Activated gamma-delta T cell treated with anti-CD3 and anti-CD28 coated beads, Interleukin-2, amount 50 U/mL, for 16 hours (primary cell): ENCODE measurements around the gene NCBP3.
A peak's percentile ranks its signal among the peaks of the same experiment; 100 is the strongest.
"Not testable (repeated sequence)": the region's sequence is repeated elsewhere in the genome, so short reads cannot be mapped to it uniquely, and the experiment has no call there.

Experiments
- DNase-seq: peaks from one replicate; pipeline ENCODE4 v3.0.0-alpha.2; 2020; ENCODE audit warnings: low read depth

Gene NCBP3

DNA sequence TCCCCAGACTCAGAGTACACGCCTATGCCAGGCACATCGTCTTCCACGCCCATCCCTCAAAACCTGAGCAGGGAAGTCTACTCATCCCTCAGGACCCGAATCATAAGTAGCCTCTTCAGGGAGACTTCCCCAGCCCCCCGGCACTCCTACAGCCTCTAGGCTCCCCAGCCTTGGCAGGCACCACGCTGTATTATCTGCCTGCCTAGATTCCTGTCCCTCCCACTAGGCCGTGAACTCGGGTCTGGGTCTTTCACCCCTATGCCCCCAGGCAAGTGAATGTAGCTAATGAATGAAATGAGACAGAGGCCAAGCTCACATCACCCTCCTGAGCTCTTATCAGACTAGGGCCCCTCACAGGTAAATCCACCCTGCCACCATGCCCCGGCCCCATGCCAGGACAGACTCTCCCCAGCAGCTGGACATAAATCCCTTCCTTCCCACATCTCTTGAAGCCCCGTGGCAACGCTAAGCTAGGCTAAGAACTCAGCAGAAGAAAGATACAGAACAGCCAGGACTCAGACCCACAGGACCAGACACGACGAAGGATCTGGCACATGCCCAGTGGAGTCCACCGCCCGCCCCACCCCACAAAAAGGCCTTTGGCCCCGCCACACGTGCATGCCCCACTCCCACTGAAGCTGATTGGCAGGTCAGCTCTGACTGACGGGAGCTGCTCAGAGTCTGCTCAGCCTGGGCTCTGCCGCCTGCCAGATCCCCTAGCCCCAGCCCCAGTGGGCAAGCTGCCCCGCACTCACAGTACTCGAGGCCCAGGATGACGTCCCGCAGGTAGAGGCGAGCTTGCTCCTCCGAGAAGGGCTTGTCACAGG, 33.8 kb upstream of the NCBP3 start:
- no peak for DNase-seq

DNA sequence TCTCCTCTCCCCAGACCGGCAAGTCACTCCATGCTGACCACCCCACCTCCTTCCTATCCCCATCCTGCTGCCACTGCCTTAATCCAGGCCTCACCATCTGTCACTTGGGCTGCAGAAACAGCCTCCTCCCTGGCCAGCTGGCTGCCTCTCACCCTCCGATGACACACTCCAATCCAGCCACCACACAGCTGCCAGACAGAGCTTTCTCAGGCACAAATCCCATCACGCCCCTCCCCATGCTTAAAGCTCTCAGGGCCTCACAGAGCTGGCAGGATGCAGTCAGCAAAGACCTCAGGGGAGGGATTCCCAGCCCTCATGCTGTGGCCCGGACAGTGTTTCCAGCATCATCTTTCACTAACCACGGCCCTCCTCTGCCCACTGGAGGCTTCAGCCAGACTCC, 33.1 kb upstream of the NCBP3 start:
- no peak for DNase-seq

DNA sequence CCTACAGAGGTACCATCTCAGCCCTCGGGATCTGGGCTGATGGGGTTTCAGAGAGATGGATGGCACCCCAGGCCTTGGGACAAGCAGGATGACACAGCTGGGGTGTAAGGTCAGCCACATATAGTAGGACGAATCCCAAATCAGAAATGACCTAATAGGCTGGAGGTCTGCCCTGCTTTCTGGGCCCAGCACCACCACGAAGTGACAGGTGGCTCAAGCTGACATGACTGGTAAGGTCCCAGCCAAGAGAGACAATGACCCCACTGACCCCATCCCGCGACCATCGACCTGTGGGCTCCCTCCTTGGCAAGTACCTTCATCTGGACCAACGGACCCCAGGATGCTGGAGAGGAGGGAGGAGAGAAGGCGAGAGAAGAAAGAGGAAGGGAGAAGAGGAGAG, 31.2 kb upstream of the NCBP3 start:
- no peak for DNase-seq

- no peak for DNase-seq
Measured at GRCh38 chr17:3875317-3875716, 29.3 kb upstream of the NCBP3 start.

DNA sequence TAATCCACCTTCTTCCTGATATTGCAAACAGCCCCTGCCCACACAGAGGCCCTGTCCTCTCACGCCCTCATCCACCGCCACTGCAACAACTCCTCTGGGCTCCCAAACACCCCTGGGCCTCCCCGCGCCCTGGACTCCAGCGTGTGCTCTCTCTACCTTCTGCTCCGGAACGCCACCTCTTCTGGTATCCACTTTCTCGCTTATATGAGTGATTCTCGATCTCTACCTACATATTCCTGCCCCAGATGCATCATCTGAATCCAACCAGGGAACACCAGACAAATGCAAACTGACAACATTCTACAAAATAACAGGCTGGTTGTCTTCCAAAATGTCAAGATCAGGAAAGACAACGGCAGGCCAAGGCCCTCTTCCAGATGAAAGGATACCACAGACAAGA, 27.8 kb upstream of the NCBP3 start:
- no peak for DNase-seq

- DNase-seq: peak; percentile 3
Measured at GRCh38 chr17:3870871-3871306, 24.8 kb upstream of the NCBP3 start.

GRCh38 chr17:3867606-3868005, 21.6 kb upstream of the NCBP3 start:
- DNase-seq: no peak

GRCh38 chr17:3867106-3867505, 21.1 kb upstream of the NCBP3 start:
- no peak for DNase-seq

DNA sequence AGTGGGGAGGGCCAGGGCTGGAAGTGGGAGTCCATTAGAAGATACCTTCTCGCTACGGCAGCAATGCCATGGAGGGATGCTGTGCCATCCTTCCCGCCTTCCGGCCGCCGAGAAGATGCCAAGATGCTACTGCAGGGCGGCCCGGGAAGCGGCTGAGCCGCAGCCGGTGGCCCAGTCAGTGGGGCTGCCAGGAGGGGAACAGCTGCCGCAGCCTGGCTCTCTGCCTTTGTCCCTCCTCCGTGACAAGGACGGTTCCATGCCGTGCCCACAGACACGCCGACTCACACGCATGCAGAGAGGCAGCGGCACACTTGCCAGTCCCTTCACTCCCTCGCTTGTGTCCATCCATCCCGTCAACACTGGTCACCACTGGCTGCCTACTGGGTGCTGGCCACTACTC, 20.2 kb upstream of the NCBP3 start:
- DNase-seq: no peak

DNA sequence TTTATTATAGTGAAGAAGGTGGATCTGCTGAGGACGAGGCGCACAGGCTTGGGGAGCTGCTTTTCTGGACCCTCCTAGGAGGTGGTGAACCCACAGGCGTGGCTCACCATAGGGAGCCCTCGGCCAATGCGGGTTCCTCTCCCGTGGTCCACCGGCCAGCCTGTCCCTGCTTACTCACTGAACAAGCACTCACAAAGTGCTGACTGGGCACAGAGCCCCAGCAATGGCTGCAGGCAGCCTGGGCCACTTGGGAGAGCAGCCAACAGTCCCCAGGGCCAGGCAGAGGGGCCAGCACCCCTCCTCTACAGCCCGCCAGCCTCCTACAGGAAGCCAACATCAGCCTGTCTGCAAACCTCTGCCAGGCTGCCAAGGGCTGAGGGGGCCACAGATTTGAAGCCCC, 19.1 kb upstream of the NCBP3 start:
- no peak for DNase-seq

GRCh38 chr17:3864534-3864933, 18.5 kb upstream of the NCBP3 start:
- DNase-seq: no peak

GRCh38 chr17:3861761-3862681, 16.0 kb upstream of the NCBP3 start:
- no peak for DNase-seq

GRCh38 chr17:3860939-3861700, 15.1 kb upstream of the NCBP3 start:
- no peak for DNase-seq

GRCh38 chr17:3859940-3860339, 13.9 kb upstream of the NCBP3 start:
- DNase-seq: no peak

DNA sequence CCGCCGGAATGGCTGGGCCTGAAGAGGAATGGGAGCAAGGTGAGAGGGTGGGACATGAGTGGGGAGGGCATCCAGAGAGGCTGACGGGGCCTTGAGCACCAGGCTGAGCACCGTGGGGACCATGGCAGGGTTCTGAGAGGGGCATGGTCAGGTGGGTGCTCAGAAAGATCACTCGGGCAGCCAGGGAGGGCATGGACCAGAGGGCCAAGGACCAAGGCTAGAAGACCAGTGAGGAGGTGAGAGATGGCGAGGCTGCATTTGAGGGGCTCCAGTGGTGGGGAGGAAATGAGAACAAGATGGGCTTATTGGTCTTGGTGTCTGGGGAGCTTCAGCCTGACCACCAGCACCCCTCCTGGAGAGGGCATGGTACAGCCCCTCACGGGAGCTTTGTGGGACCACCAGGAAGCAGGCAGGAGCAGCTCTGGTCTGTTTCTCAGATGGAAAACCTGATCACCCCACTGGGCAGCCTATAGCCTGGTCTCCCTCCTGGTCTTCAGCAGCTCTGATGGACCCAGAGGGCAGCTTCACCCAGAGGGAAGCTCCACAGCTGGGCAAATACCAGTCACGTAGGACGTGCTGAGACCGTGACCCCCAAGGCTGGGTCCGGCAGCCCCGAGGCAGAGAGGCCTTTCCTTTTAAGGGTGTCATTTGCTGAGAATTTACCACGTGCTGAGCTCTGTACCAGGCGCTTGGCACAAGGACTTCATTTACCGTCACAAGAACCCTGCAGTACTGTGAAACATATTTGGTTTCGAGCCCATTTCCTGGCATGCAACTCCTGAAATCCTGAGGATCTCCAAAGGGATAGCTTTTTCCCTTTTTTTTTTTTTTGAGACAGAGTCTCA, 11.4 kb upstream of the NCBP3 start:
- no peak for DNase-seq

DNA sequence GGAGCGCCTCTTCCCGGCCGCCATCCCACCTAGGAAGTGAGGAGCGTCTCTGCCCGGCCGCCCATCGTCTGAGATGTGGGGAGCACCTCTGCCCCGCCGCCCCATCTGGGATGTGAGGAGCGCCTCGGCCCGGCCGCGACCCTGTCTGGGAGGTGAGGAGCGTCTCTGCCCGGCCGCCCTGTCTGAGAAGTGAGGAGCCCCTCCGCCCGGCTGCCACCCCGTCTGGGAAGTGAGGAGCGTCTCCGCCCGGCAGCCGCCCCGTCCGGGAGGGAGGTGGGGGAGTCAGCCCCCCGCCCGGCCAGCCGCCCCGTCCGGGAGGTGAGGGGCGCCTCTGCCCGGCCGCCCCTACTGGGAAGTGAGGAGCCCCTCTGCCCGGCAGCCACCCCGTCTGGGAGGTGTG, 8.2 kb upstream of the NCBP3 start:
- DNase-seq: not testable (repeated sequence)

DNA sequence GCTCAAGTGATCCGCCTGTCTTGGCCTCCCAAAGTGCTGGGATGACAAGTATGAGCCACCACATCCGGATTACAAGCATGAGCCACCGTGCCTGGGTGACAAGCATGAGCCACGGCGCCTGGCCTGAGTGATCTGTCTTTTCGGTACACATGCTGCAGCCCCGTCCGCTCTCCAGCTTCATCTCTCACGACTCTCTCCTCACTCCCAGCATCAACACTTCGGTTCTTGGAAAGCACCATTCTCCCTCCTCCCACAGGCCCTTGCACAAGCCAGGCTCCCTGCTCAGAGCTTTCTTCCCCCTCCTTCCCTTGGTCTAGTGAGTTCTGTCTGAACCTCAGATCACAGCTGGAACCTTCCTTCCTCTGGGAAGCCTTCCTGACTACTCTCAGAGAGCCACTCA, 6.5 kb upstream of the NCBP3 start:
- DNase-seq: no peak

GRCh38 chr17:3851461-3852100, 5.5 kb upstream of the NCBP3 start:
- no peak for DNase-seq

- DNase-seq: no peak
Measured at GRCh38 chr17:3848229-3848835, 2.3 kb upstream of the NCBP3 start.

GRCh38 chr17:3847165-3847670, 1.2 kb upstream of the NCBP3 start:
- DNase-seq: no peak
